ENCODE results near the gene ARL6IP1. TPM values are rescaled to one million over a fixed set of nuclear protein-coding genes. Genes with fewer than 3 reads are reported as not detected.

Gene ARL6IP1
- total and polyA plus RNA-seq, 4 donors = 66.9 to 150 (median 75.0) TPM

Other genes starting within 250 kb of the ARL6IP1 start
- 100 to 1,000 TPM in 1 of 2 donors, 10 to 100 TPM in 1; 58.8 to 123 TPM for gene NOMO2, start 239.5 kb downstream of the ARL6IP1 start, total RNA-seq
- gene NOMO2, start 239.5 kb downstream of the ARL6IP1 start, polyA plus RNA-seq = 10 to 100 TPM; 84.0 to 92.7 TPM
- gene RPS15A, start 11.2 kb downstream of the ARL6IP1 start, total RNA-seq = 1,000 to 10,000 TPM in 1 of 2 donors, 100 to 1,000 TPM in 1; 887 to 1,628 TPM
- 1,000 to 10,000 TPM; 2,696 to 3,620 TPM for gene RPS15A, start 11.2 kb downstream of the ARL6IP1 start, polyA plus RNA-seq
- 100 to 1,000 TPM in 1 of 2 donors, 10 to 100 TPM in 1; 71.9 to 139 TPM for gene SMG1, start 124.9 kb upstream of the ARL6IP1 start, total RNA-seq
- 10 to 100 TPM; 11.3 to 14.1 TPM for gene SMG1, start 124.9 kb upstream of the ARL6IP1 start, polyA plus RNA-seq
- 1 to 10 TPM; 3.3 to 7.0 TPM for gene TMC7, start 182.4 kb upstream of the ARL6IP1 start, total RNA-seq
- gene TMC7, start 182.4 kb upstream of the ARL6IP1 start, polyA plus RNA-seq = 1 to 10 TPM; 1.5 to 2.7 TPM